Measurements from ENCODE around the gene JMJD1C.

DNA sequence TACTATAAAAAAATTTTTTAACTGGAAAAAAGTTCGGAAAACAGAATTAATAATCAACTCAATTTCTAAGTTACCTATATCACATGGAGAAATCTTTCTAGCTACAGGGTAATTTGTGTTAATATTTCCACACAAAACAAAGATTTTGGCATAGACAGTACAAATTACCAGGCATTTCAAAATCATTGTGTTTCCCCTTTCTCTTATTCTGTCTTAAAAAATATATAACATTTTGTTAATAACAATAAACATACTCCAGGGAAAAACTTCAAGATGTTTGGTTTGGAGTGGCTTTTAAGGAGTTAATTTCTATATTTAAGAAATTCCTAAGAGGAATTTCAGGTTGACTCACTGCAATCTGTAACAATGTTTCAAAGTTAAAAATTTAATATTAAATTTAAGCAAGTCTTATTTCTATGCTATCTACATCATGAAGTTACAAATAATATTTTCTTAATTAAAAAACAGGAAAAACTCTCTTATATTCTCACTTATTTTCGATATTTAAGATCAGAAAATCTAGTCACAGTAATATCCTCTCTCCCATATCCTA lies 200.0 kb downstream of the JMJD1C start:
- TF ChIP-seq, protein P1, sequence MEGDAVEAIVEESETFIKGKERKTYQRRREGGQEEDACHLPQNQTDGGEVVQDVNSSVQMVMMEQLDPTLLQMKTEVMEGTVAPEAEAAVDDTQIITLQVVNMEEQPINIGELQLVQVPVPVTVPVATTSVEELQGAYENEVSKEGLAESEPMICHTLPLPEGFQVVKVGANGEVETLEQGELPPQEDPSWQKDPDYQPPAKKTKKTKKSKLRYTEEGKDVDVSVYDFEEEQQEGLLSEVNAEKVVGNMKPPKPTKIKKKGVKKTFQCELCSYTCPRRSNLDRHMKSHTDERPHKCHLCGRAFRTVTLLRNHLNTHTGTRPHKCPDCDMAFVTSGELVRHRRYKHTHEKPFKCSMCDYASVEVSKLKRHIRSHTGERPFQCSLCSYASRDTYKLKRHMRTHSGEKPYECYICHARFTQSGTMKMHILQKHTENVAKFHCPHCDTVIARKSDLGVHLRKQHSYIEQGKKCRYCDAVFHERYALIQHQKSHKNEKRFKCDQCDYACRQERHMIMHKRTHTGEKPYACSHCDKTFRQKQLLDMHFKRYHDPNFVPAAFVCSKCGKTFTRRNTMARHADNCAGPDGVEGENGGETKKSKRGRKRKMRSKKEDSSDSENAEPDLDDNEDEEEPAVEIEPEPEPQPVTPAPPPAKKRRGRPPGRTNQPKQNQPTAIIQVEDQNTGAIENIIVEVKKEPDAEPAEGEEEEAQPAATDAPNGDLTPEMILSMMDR (conservative IDR thresholded peaks at IDR 0.05; ENCODE audit: low read length), result no peak
- no peak for TF ChIP-seq EZH2phosphoT487 (IDR thresholded peaks at IDR 0.05; ENCODE audit: borderline replicate concordance, low read depth, low read length)
